NCI-H1930 (cell line): ENCODE results near the gene ATIC.

Experiments used
- DNase-seq, 2 experiments: peaks; one replicate each; lab custom pipeline; 2025; lab: John Stamatoyannopoulos, UW

Gene ATIC

DNA sequence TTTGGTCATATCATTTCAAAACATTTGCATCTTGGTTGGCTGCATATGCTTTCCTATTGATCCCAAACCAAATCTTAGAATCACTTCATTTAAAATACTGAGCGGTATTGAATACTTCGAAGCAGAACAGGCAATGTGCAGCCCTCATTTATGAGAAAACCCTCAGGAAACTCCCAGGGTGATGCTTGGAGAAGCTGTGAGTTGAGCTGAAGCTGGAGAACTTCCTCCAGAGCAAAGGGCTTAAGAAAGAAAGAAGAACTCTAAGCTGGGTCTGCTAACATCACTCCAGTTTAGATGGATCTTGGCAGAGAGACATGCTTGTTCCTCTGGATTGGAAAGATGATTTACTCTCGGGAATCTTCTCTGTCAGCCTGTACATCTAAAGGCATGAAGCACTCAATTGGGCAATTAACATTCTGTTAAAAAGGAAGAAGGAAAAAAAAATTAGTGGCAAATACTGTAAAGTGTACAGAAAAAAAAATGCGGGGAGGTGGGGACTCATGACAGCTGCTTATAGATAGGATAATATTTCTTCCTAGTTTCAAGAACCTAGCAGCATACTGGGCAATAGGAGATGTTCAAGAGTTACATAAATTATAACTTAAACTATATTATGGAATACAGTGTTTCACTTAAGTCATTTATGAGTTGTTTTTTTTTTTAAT, 49.5 kb downstream of the ATIC start:
- no peak for DNase-seq

DNA sequence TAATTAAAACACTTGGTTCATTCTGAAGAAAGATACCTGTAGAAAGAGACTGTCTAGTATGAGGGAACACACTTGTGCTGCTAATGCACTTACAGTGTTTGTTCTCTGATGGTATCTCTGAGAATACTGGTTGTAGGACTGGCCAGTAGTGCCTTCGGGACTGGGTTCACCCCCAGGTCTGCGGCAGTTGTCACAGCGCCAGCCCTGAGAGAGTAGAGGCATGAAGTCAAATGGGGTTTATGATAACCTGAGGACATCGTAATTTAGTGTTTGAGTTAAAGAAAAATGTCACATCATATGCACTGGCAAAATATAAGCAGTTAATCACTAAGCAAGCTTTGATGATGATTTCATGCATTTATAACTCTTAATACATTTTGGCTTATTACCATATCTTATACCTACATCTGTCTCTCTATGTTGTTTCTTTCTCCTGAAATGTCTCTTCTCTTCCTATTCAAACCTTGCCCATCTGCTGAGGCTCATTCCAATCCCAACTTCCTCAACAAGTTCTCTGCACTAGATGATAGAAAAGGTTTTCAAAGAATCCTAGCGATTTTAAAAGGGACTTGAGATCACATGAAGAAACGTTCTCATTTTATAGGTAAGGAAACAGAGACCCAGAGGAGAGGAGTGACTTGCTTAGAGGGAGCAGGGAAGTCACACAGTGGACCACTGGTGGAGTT, 50.2 kb downstream of the ATIC start:
- no peak for DNase-seq

DNA sequence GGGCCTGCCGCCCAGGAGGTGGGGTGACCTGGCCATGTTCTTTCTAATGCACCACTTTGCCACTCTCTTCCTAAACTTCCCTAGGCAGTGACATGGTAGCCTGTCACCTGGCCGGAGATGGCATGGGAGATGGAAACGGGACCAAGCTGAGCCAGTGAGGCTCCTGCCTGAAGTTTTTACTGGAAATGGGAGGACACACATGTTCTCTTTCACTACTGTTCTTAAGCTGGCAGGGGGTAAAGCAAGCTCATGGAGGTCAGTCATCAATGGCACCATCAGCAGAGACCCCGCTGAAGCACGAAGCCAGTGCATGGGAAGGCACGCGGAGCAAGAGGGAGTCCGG, 50.7 kb downstream of the ATIC start:
- no peak for DNase-seq

DNA sequence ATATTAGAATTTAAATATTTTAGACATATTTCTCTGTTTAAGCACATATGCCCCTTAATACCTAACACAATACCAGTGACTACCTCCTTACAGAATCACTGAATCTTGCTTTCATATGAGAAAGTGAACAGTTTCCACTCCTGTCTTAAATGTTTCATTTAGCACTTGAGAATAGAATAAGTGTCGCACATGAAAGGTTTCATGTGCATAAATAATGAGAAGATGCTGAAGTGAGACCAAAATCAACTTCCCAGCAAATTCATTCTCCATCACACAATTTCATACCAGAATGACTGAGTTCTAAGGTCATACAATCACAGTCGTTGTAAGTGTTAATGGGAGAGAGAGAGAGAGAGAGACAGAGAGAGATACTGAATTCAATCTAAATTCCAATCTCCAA, 51.2 kb downstream of the ATIC start:
- DNase-seq = no peak

DNA sequence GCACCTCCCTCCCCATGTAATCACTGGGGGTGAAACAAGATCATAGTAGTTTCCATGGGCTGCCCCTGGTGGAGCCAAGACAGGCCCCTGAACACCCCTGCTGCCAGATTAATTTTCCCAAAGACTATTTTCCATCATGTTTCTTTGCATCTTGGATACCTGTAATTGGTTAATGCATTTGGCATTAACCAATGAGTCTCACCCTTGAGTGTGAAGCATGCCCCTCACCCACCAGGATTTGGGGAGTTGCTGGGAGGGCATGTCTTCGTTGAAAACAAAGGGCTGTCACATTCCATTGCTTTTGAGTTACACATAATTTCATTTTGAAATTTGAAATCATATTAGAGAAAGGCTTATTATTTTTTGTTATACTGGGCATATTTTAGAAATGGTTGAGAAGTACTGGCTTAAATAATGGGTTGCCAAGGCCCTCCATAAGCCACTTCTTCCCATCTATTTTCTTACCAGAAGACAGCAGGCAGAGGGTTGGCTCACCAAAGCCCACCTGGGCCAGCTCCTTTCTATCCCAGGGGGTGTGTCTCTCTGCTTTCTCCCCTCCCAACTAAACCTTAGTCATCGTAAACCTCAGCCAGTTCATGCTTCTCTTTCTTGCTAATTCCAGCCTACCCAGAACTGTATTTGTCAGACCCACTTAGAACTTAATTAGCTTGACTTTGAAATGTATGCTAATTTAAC, 51.8 kb downstream of the ATIC start:
- no peak for DNase-seq

DNA sequence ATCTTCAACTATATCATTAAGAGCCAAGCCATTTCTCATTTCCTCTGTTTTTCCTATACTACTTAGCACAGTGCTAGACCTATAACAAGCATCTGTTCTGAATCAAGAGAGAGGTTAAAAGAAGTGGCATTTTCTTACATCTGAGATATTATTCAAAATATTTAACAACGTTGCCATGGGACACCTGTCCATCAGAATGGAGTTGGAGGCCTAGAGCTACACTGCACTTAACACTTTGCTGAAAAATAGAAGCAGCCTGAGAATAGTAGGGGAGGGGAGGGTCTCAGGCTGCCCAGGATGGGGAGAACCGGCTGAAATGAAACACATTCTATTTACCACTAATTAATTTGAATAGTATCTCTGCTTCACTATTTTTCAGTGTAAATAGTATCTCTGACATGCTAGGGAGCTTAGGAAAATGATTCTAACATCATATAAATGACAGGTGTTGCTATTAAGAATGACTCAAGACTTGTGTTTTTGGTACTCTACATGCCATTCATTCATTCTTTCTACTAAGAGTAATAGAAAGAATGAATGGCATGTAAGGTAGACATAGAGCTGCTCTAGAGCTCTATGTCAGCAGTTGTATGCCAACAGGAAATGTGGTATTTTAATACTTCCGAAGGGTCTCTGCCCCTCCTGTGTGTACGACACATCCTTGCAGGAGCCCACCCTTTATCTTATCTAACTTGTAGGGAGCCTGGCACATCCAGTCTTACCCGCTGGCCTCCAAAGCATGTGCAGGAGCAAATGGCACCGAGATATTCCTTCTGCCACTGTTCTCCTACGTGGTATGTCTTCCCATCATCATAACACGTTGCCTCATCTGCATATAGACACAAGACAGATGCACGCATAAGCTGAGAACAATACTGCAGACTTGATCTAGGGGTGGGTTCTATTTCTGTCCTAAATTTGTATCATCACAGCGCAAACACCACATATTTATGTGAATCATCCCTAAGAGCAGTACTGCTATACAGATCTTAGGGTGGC, 52.6 kb downstream of the ATIC start:
- no peak for DNase-seq

DNA sequence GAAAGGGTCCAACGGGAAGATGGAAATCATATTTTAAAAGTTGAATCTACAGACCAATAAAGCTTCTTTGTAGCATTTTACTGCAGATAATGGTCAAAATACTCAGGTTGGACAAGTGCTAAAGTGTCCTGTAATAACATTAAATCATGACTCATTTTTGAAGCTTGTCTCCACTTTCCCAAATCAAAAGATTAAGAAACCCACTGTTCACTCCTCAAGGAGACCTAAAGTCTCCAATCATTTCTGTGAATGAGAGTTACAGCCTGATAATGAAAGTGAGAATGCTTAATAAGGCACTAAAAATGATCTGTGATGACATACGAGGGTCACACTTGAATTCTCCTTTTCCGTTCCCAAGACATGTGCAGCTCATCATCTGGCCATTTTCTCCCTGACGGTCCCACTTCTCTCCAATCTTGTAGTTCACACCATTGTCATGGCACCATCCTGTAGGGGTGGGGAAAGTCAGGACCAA, 53.4 kb downstream of the ATIC start:
- no peak for DNase-seq

DNA sequence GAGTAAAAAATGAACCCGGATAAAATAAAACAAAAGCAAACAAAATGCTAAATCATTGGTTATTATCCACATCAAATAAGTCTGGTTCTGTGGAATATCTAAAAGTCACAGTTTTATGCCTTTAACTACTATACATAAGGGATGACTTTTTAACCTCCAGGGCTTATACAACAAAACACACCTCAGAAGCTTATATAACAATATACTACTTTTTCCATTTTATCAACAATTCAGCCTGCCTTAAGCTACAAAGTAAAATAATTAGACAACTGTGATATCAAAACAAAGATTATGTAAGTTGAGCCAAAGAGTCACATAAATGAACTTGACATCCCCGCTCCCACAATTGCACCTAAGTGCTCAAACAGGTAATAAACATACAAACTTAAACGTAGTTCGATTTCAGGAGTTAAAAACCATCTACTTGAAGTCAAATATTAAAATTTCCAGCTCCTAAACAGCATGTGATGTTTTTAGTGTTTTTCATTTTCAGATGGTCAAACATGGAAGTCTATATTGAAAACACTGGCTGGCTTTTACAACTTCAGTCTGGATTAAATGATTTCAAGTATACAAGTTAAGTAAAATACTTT, 54.7 kb downstream of the ATIC start:
- DNase-seq = no peak

DNA sequence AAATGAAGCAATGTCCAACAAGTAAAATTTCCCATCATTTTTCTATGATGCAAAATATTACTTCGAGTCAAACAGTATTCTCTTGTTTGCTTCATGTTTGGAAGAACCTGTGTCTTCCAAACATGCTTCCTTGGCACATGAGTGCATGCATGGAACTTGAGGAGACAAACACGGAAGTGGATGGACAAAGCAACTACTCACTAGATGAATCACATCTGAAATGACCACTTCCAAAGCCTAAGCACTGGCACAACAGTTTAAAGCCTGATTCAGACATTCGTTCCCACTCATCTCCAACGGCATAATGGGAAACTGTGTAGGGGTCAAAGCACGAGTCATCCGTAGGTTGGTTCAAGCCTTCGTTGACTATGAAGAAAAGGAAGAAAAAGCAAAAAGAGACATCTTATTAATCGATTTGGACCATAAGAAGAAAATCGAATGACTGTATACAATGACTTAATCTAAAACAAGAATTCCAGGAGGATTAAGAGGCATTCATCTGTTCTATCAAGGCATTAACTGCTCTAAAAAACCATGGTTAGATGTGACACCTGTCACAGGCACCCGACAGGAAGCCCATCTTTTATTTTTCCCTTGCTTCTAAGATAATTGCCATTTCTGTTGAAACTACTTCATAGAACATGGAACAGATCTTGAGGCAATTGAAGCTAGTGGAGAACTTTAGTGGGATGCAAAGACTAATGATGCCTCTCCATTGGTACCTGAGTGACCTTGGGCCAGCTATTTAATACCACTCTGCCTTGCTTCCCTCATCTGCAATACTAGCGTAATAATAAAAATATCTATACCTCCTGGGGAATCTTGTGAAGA, 56.0 kb downstream of the ATIC start:
- no peak for DNase-seq

DNA sequence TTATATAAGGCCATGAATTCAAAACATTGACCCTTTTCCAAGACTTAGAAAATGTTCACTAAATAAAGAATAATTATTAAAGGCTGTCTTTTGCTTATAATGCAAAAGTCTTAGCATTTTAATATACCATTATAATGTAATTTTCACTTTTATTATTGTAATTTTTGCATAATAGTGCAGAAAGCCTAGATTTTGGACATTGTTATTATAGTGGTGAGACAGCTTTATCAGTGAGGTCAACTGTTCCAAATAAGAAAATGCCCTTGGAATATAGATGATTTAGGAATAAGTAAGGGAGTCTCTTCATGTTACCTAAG, 56.6 kb downstream of the ATIC start:
- no peak for DNase-seq

DNA sequence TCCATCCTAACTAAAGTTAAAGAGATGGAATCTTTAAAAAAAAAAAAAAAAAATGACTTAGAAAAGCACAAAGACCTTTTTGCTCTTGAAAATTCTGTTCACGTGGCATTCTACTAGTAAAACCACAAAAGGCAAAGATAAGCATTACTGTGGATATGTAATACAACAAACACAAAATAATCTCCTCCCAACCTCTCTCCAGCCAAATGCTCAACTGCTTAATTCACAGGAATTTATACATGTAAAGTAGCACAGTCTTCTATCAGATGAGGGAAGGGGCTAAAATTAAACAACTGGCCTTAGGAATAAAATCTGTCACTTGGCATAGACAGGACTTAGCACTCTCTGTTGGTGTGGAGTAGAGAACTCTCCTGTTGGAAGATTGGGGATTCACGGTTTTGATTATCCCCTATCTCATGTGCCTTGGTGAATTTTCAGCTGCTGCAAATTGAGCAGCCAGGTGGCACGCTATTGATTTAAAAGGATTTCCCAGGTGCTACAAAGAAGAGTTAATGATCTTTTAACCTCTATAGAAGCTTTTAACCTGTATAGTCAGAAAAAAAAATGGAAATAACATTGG, 57.4 kb downstream of the ATIC start:
- no peak for DNase-seq

DNA sequence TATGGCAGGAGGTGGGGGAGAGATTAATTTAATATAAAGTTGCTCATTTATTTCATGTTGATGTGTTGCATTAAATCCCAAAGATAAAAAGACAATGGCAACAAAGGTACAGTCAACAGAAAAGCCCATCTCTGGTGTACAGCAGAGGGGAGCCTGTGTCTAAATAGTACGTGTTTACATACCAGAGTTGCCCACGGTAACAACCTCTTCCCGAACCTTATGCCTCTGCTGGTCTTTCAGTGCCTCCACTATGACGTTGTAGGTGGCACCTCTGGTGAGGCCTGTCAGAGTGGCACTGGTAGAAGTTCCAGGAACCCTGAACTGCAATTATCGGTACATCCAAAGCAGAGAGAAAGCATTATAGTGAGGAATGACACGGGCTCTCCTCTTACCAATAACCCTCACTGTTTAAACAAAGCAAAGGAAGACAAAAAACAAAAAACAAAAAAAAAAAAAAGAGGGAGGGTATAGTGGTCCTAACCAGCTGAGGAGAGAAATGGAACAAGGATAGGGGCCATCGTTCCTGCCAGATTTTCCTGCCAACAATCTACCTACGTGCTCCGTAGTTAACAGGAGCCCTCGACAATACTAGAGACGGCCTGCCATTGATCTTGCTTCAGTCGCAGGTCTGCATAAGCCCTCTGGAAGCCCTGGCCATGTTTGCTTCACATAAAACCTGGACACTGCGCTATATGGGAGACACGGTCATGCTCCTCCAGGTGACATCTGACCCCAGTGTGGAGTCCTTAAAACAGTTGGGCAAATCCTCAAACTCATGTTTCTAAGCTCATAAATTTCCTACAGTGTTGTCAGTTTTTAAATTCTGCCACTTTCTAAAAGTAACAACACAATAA, 58.5 kb downstream of the ATIC start:
- DNase-seq = no peak

DNA sequence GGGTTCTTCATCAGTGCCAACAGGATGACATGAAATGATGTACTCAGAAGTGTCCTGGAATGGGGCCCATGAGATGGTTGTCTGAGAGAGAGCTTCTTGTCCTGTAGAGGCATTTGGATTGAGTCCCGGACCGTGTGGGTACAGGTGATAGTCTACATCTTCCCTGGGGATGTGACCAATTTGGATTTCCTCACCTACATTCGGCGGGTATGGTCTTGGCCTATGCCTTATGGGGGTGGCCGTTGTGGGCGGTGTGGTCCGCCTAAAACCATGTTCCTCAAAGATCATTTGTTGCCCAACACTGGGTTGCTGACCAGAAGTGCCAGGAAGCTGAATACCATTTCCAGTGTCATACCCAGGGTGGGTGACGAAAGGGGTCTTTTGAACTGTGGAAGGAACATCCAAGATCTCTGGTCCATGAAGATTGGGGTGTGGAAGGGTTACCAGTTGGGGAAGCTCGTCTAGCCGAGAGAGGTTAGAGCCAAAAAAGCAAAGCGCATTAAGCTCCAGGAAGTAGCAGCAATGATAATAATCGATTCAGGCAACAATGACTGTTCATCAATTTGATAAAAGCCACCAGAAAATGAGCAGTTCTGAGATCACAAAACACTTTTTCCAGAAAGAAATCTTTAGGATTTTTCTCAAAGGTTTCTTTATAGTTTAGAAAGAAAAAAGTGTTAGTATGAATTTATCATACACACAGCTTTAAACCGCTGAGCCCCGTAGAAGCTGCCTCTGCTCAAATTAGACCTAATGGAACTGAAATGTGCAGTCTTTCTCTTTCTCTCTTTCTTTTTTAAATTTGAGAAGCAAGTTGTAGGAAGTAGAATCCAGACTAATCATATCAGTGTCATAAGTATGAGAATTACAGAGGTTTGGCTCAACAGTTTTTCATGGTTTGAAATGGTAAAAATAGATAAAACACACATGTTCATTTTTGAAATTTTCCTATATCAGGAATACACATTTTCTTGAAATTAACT, 60.3 kb downstream of the ATIC start:
- no peak for DNase-seq

DNA sequence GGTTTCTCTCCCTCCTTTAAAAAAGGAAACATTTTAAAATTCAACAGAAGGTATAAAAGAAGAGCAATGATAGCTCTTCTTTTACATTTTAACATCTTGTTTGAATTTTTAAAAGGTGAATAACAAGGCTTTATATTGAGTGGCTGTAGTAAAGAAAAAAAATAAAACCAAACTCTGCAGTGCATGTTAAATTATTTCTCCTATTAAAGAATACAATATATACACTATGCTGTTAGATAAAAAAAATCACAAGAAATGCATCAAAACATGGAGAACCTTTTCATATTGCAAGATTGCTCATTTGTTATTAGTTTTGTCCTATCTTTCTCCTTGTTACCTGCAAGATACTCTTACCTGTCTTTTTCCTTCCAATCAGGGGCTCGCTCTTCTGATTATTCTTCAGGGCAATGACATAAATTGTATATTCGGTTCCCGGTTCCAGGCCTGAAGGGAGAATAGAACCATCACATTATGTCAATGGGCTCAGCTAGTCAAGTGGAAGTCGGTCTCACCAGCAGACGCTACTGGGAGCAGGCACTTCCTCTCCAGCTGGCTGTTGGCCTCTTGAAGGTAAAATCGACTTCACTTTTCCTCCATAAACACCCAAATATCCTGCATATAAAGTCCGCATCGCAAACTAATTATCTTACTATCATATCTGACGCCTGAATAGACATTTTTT, 61.2 kb downstream of the ATIC start:
- DNase-seq = no peak

DNA sequence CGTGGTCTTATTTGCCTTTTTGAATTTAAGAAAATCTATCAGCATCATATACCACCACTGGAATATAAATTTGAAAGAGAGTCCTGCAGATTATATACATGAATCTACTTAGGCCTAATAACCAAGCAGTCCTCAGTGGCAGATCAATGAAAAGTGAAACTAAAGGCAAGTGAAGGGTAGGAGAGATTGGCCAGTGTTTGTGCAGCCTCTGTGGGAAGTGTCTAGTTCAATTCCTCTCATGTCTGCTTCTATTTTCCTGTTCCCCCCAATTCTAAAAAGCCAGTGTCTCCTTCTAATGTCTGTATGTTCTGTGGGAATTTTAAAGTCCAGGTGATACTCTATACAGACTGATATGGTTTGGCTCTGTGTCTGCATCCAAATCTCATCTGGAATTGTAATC, 62.1 kb downstream of the ATIC start:
- DNase-seq = no peak

DNA sequence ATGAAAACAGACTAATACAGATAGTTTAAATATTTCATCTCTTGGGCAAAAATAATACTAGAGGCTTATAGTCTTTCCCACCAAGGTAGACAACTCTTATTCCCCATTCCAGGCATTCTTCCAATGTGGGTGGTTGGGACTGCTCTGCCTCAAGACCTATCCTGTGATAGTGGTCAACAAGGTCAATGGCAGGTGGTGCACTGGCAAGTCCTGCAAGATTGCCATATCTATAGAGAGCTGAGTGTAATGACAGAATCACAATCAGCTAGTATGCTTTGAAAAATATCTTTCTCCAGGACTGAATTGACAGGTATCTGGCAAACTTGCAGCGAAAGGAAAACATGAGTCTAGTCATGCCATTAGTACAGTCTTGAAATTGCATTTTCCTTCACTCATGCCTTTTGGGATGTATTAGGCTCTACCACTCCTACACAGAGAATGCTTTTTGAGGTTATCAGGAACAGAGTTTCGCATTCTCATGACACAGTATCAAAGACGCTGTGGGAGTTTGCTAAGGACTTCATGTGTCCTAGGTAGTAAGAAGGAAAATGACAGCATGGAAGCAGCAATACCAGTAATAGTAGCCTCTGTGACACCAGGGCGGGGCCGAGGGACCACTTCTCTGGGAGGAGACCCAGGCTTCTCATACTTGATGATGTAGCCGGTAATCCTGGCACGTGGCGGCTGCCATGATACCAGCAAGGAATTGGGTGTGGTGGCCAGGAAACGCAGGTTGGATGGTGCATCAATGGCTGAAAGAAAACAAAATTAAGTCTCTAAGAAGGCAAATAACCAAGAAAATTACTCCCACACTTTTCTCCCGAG, 63.0 kb downstream of the ATIC start:
- no peak for DNase-seq

DNA sequence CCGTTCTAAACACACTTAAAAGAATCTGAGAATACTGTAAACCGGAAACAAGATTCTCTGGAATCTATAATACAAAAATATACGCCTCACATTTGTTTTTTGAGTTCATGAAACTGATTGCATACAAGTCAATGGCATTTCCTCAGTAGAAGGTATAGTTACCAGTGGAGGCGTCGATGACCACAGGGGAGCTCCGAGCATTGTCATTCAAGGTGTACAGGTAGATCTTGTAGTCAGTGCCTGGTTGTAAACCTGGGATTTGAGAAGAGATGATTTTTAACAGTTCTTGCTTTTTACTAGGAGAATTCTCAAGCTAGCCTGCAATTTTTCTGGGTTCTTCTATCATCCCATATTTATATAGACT, 63.6 kb downstream of the ATIC start:
- no peak for DNase-seq
